ENCODE results near the gene EPHA7.

- TF ChIP-seq CTCF (conservative IDR thresholded peaks at IDR 0.05 in 1 of 2, IDR thresholded peaks at IDR 0.05 in 1 of 2; ENCODE audit: extremely low read depth in 1 of 2, insufficient read depth in 1 of 2, low read depth in 1 of 2, low read length in 2 of 2) (no peak), EZH2 (IDR thresholded peaks at IDR 0.05; ENCODE audit: borderline replicate concordance, low read length) (no peak)
These were observed 124.5 kb downstream of the EPHA7 start for GRCh38 chr6:93294879-93295278.

Measured in mammary epithelial cell (primary cell).